ENCODE data around the gene FTSJ3. TPM values are rescaled to one million over a fixed set of nuclear protein-coding genes. Genes with fewer than 3 reads are reported as not detected.

Gene FTSJ3
- total and polyA plus RNA-seq, 2 of the 13 experiments (the other 11 are each of a cell fraction or from before 2014, with no cell fraction given): 26.0 to 64.2 TPM

GRCh38 chr17:63841350-63842172 lies 14.1 kb upstream of the FTSJ3 start (continued):
- TF ChIP-seq SP1 (IDR thresholded peaks at IDR 0.05) (no peak), SP1 (CRISPR knock-in tag; IDR thresholded peaks at IDR 0.05) (no peak), ARID4A (CRISPR knock-in tag; IDR thresholded peaks at IDR 0.05; ENCODE audit: borderline replicate concordance) (peak; percentile 78), SP4 (CRISPR knock-in tag; IDR thresholded peaks at IDR 0.05) (peak; percentile 63; the same call in 1 of the 2 replicates), ZBTB44 (CRISPR knock-in tag; IDR thresholded peaks at IDR 0.05) (no peak), KMT2B (CRISPR knock-in tag; IDR thresholded peaks at IDR 0.05) (no peak), ZBED4 (CRISPR knock-in tag; IDR thresholded peaks at IDR 0.05; ENCODE audit: borderline replicate concordance) (no peak), ZNF30 (CRISPR knock-in tag; IDR thresholded peaks at IDR 0.05) (no peak), ATF5 (CRISPR knock-in tag; IDR thresholded peaks at IDR 0.05; ENCODE audit: low read depth) (no peak), ZNF180 (CRISPR knock-in tag; IDR thresholded peaks at IDR 0.05; ENCODE audit: borderline replicate concordance, low read depth) (0 out of 2 replicates have a peak, but pooled peaks have one; percentile 50), MLLT10 (CRISPR knock-in tag; IDR thresholded peaks at IDR 0.05) (peak; percentile 77; the same call in 1 of the 2 replicates), AGO2 (optimal IDR thresholded peaks at IDR 0.05; ENCODE audit: low read depth, low read length) (peak; percentile 16), SPEN (CRISPR knock-in tag; IDR thresholded peaks at IDR 0.05; ENCODE audit: low read depth) (no peak), ZNF839 (CRISPR knock-in tag; IDR thresholded peaks at IDR 0.05; ENCODE audit: borderline replicate concordance) (no peak), PHF8 (CRISPR knock-in tag; IDR thresholded peaks at IDR 0.05) (peak; percentile 70), GPBP1L1 (CRISPR knock-in tag; IDR thresholded peaks at IDR 0.05) (no peak), ZNF230 (CRISPR knock-in tag; IDR thresholded peaks at IDR 0.05) (0 out of 2 replicates have a peak, but pooled peaks have one; percentile 13)

Data from HepG2 (cell line).